GM10248 (cell line): ENCODE results near the gene CNTRL.

ENCODE experiments used
- CTCF ChIA-PET: fragments of 300-600 bp; sonication (Branson Sonifier 250); formaldehyde crosslinking; extraction: SDS; loops from one replicate; lab custom pipeline; 2021; ENCODE audit warnings: antibody characterized with exemption; lab: Yijun Ruan, JAX
- POLR2A ChIA-PET: fragments of 350-650 bp; sonication (Branson Sonifier 250); formaldehyde crosslinking; extraction: SDS; loops from one replicate; lab custom pipeline; 2020; ENCODE audit warnings: antibody characterized with exemption; lab: Yijun Ruan, JAX
- DNase-seq: peaks from one replicate; pipeline ENCODE4 v3.0.0; 2012; ENCODE audit errors: extremely low spot score
- TF ChIP-seq, protein P1 (sequence below): IDR thresholded peaks from 2 replicates; pipeline ENCODE4 v1.5.1; 2012; ENCODE audit warnings: mild to moderate bottlenecking, low read depth; ENCODE audit errors: extremely low read depth, missing control alignments, control extremely low read depth

Gene CNTRL

DNA sequence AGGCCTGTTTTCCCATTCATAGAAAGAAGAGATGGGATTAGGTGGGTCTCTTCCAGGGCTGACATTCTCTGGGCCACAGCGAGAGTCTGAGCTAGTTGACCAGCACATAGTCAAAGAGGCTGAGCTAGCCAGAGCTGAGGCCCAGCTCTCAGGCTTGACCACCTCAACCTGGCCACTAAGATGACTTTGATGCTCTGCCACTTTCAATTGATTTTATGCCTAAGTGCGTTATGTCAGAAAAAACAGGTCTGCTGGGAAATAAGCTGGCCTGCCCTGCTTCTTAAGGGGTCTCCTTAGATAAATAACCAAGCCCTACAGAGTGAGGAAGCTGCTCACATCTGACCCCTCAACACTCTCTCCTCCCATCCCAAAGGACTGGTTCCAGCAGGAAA is 146.9 kb downstream of the CNTRL start:
- no peak for DNase-seq
- ChIA-PET CTCF (interaction anchor here (1.0 to 2.0 kb wide), 3 partner anchors 8 to 177 kb away, joined by 3 to 4 read pairs (median 4); no protein-coding TSS in a partner anchor), POLR2A (no interaction called here)
- TF ChIP-seq, protein P1, sequence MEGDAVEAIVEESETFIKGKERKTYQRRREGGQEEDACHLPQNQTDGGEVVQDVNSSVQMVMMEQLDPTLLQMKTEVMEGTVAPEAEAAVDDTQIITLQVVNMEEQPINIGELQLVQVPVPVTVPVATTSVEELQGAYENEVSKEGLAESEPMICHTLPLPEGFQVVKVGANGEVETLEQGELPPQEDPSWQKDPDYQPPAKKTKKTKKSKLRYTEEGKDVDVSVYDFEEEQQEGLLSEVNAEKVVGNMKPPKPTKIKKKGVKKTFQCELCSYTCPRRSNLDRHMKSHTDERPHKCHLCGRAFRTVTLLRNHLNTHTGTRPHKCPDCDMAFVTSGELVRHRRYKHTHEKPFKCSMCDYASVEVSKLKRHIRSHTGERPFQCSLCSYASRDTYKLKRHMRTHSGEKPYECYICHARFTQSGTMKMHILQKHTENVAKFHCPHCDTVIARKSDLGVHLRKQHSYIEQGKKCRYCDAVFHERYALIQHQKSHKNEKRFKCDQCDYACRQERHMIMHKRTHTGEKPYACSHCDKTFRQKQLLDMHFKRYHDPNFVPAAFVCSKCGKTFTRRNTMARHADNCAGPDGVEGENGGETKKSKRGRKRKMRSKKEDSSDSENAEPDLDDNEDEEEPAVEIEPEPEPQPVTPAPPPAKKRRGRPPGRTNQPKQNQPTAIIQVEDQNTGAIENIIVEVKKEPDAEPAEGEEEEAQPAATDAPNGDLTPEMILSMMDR = no peak

DNA sequence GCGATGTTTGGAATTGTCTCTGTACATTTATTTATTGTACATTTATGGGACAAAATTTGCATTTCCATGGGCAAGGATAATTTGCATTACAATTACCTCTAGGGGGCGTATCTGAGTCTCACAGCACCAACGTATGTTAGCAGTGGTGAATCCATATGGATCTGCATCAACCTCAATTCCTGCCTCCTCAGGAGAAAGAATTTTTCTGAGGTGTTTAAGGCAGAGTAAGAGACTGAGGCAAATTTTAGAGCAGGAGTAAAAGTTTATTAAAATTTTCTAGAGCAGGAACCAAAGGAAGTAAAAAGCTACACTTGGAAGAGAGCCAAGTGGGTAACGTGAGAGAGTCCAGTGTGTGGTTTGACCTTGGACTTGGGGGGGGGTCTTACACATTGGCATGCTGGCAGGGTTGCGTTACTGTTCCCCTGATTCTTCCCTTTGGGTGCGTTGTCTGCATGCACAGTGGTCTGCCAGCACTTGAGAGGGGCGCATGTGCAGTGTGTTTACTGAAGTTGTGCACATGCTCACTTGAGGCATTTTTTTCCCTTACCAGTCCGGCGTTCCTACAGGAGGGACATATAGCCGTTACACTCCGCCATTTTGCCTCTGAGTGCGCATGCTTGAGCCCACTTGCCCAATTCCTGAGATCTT is 147.9 kb downstream of the CNTRL start:
- CTCF ChIA-PET = interaction anchor here (1.0 to 1.7 kb wide), 4 partner anchors 13 to 176 kb away, joined by 3 read pairs; no protein-coding TSS in a partner anchor
- POLR2A ChIA-PET = no interaction called here
- TF ChIP-seq, protein P1 = peak; percentile 28
- DNase-seq = no peak

DNA sequence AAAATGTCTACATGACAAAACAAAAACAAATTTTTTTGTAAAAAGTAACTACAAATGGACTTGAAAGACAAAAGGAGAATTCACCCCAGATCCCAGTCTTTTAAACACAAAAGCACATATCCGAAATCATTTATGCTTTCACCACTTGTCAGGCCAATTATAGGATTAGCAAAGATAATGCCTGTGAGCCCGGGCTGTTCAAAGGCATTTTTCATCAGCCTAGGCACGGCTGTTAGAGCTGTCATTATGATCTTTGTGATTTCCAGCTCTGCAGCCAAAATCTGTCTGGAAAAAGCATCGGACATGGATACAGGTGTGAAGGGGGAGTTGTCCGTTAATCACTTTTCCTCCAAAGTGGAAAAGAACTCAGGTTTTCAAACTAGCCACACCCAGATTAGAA is 150.5 kb downstream of the CNTRL start:
- POLR2A ChIA-PET = interaction anchor here (0.5 kb wide), 1 partner anchor 183 kb away, joined by 5 read pairs; no protein-coding TSS in a partner anchor
- TF ChIP-seq, protein P1 = no peak
- DNase-seq = no peak
- CTCF ChIA-PET = interaction anchor here (1.7 to 4.5 kb wide), 2 partner anchors 10 to 11 kb away, joined by 5 to 38 read pairs; no protein-coding TSS in a partner anchor

DNA sequence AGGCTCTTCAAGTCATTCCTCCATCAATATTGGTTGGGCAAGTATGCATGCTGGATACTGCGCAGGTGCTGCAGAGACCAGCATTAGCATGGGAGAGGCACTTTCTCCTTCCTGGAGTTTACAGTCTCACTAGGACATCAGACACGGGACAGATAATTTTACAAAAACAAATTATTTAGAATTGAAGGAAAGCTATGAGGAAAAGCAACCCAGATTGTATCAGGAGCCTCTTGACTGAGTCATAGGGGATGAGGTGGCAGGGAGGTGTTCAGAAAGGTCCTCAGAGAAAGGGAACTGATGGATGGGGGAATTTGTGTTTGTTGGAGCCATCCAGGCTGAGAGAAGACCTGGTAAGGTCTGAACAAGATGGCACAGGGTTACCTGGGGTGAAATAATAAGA is 151.4 kb downstream of the CNTRL start:
- TF ChIP-seq, protein P1 = no peak
- ChIA-PET POLR2A (no interaction called here), CTCF (interaction anchor here (1.0 to 4.5 kb wide), 5 partner anchors 9 to 94 kb away, joined by 3 to 38 read pairs (median 4); no protein-coding TSS in a partner anchor)
- DNase-seq = no peak
